A549 (cell line): ENCODE results near the gene SND1.

Experiments used
- BHLHE40 ChIP-seq: IDR thresholded peaks from 2 replicates; pipeline ENCODE4 v1.6.1; 2012; ENCODE audit warnings: low read depth, low read length, inconsistent platforms
- CBX8 ChIP-seq: fragments of 200-600 bp; sonication (generic); IDR thresholded peaks from 2 replicates; pipeline ENCODE4 v1.6.1; 2016
- CTCF ChIP-seq: fragments of >200 bp; sonication (Bioruptor Twin); formaldehyde crosslinking; IDR thresholded peaks from 3 replicates; pipeline ENCODE4 v1.5.1; 2016
- E2F6 ChIP-seq: IDR thresholded peaks from 2 replicates; pipeline ENCODE4 v1.6.1; 2012; ENCODE audit warnings: low read depth, borderline replicate concordance
- NPAS2 ChIP-seq: fragments of 250-450 bp; sonication (Bioruptor Pico); IDR thresholded peaks from 2 replicates; pipeline ENCODE4 v1.8.0; 2022; ENCODE audit warnings: mild to moderate bottlenecking, moderate library complexity, borderline replicate concordance
- RFX5 ChIP-seq: fragments of 450-650 bp; IDR thresholded peaks from 2 replicates; pipeline ENCODE4 v1.7.1; 2014; ENCODE audit warnings: antibody characterized with exemption, mild to moderate bottlenecking, moderate library complexity

DNA sequence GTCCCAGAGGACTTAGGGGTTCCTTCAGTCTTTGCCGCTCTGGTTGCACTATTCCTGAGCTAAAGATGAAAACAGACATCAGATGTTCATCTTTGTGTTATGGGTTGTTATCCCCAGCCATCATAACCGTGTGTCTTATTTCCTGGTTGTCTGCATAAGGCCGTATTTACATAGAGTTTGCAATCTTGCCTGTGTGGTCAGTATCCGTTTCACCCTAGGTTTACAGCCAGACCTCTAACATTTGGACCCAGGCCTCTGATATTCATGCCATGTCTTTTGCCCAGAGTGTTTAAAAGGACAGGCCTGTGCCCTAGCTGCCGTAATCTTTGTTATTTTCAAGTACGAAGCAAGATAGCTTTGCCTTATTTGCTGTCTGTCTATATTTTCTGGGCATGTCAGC is 352.6 kb downstream of the SND1 start:
- TF ChIP-seq BHLHE40 (no peak), RFX5 (no peak), CTCF (no peak), E2F6 (no peak), NPAS2 (CRISPR knock-in tag) (no peak), CBX8 (no peak)
